ENCODE measurements around the gene ZBTB16. TPM values are rescaled to one million over a fixed set of nuclear protein-coding genes. Genes with fewer than 3 reads are reported as not detected.

The ZBTB16 gene
- total RNA-seq (8.5 and 10.5 TPM in 2 replicates), polyA plus RNA-seq (8.7 and 11.0 TPM in 2 replicates)

GRCh38 chr11:114059278-114059983, at the start of gene ZBTB16:
TSS of gene ZBTB16 (plus strand) at chr11:114059711. CDS start at chr11:114063301, 3,590 bp downstream.
- TF ChIP-seq CTCF (IDR thresholded peaks at IDR 0.05; ENCODE audit: low read depth, low read length), result peak; percentile 35
- DNase-seq (ENCODE audit: low read depth in 1 of 2, low spot score in 1 of 2), result peak; percentile 87 to 94
- Histone ChIP-seq H3K4me3 (peak within 1 kb of the TSS; percentile 85), H3K27ac (no peak within 1 kb of the TSS), H3K27me3 (peaks cover 89% of the 10 kb centered on the region), H3K36me3 (no peaks in the 10 kb centered on the region), H3K9me3 (ENCODE audit: low read depth) (no peaks in the 10 kb centered on the region), H3K4me1 (ENCODE audit: low read depth) (peaks cover 20% of the 10 kb centered on the region)

GRCh38 chr11:114010931-114011330, 48.6 kb upstream of the ZBTB16 start:
- Histone ChIP-seq H3K4me1 (ENCODE audit: low read depth) (no peaks in the 10 kb centered on the region), H3K4me3 (no peak overlapping the region), H3K27ac (no peak overlapping the region), H3K27me3 (peaks cover 7% of the 10 kb centered on the region), H3K9me3 (ENCODE audit: low read depth) (no peaks in the 10 kb centered on the region), H3K36me3 (no peaks in the 10 kb centered on the region)
- no peak for TF ChIP-seq CTCF (IDR thresholded peaks at IDR 0.05; ENCODE audit: low read depth, low read length)
- DNase-seq (ENCODE audit: low read depth in 1 of 2, low spot score in 1 of 2), result no peak

- peaks cover 7% of the 10 kb centered on the region for H3K27me3 ChIP-seq
- TF ChIP-seq CTCF (IDR thresholded peaks at IDR 0.05; ENCODE audit: low read depth, low read length), result no peak
- no peak overlapping the region for H3K4me3 ChIP-seq
- H3K4me1 ChIP-seq (ENCODE audit: low read depth), result no peaks in the 10 kb centered on the region
- DNase-seq (ENCODE audit: low read depth in 1 of 2, low spot score in 1 of 2), result no peak
- no peaks in the 10 kb centered on the region for H3K9me3 ChIP-seq (ENCODE audit: low read depth)
- no peaks in the 10 kb centered on the region for H3K36me3 ChIP-seq
- no peak overlapping the region for H3K27ac ChIP-seq
Measured at GRCh38 chr11:114011443-114011842, 48.1 kb upstream of the ZBTB16 start.

GRCh38 chr11:114015117-114015516, 44.4 kb upstream of the ZBTB16 start:
- H3K9me3 ChIP-seq (ENCODE audit: low read depth), result no peaks in the 10 kb centered on the region
- no peak overlapping the region for H3K4me3 ChIP-seq
- no peak for DNase-seq (ENCODE audit: low read depth in 1 of 2, low spot score in 1 of 2)
- no peaks in the 10 kb centered on the region for H3K36me3 ChIP-seq
- TF ChIP-seq CTCF (IDR thresholded peaks at IDR 0.05; ENCODE audit: low read depth, low read length), result no peak
- no peaks in the 10 kb centered on the region for H3K4me1 ChIP-seq (ENCODE audit: low read depth)
- H3K27me3 ChIP-seq, result peaks cover 3% of the 10 kb centered on the region
- no peak overlapping the region for H3K27ac ChIP-seq

GRCh38 chr11:114016986-114017385, 42.5 kb upstream of the ZBTB16 start:
- no peaks in the 10 kb centered on the region for H3K9me3 ChIP-seq (ENCODE audit: low read depth)
- TF ChIP-seq CTCF (IDR thresholded peaks at IDR 0.05; ENCODE audit: low read depth, low read length), result no peak
- H3K4me1 ChIP-seq (ENCODE audit: low read depth), result no peaks in the 10 kb centered on the region
- H3K4me3 ChIP-seq, result no peak overlapping the region
- peaks cover 6% of the 10 kb centered on the region for H3K27me3 ChIP-seq
- DNase-seq (ENCODE audit: low read depth in 1 of 2, low spot score in 1 of 2), result no peak
- H3K27ac ChIP-seq, result no peak overlapping the region
- no peaks in the 10 kb centered on the region for H3K36me3 ChIP-seq

Measured in cardiac muscle cell (in vitro differentiated cells and primary cell).